ENCODE data around the gene FAAP20.

Gene FAAP20

GRCh38 chr1:2210084-2210653 lies 15.6 kb upstream of the FAAP20 start:
- no peak for DNase-seq (ENCODE audit: low read depth)

GRCh38 chr1:2209400-2210083 lies 15.0 kb upstream of the FAAP20 start:
- DNase-seq (ENCODE audit: low read depth), result no peak

GRCh38 chr1:2208309-2209239 lies 14.0 kb upstream of the FAAP20 start:
- DNase-seq (ENCODE audit: low read depth), result peak; percentile 94

GRCh38 chr1:2206813-2207487 lies 12.4 kb upstream of the FAAP20 start:
- no peak for DNase-seq (ENCODE audit: low read depth)

GRCh38 chr1:2205191-2205952 lies 10.8 kb upstream of the FAAP20 start:
- peak; percentile 92 for DNase-seq (ENCODE audit: low read depth)

GRCh38 chr1:2204415-2205190 lies 10.0 kb upstream of the FAAP20 start:
- DNase-seq (ENCODE audit: low read depth), result peak; percentile 55

GRCh38 chr1:2203671-2204414 lies 9.3 kb upstream of the FAAP20 start:
- no peak for DNase-seq (ENCODE audit: low read depth)

- DNase-seq (ENCODE audit: low read depth), result no peak
These were observed 8.4 kb upstream of the FAAP20 start for GRCh38 chr1:2202843-2203601.

- no peak for DNase-seq (ENCODE audit: low read depth)
These were observed 7.5 kb upstream of the FAAP20 start for GRCh38 chr1:2202008-2202575.

- DNase-seq (ENCODE audit: low read depth), result no peak
These were observed 6.5 kb upstream of the FAAP20 start for GRCh38 chr1:2201062-2201461.

GRCh38 chr1:2200308-2200943 lies 5.9 kb upstream of the FAAP20 start:
- no peak for DNase-seq (ENCODE audit: low read depth)

GRCh38 chr1:2199042-2199810 lies 4.7 kb upstream of the FAAP20 start:
- peak; percentile 80 for DNase-seq (ENCODE audit: low read depth)

- no peak for DNase-seq (ENCODE audit: low read depth)
These were observed 4.0 kb upstream of the FAAP20 start for GRCh38 chr1:2198571-2198970.

- DNase-seq (ENCODE audit: low read depth), result no peak
These were observed 3.2 kb upstream of the FAAP20 start for GRCh38 chr1:2197707-2198165.

- no peak for DNase-seq (ENCODE audit: low read depth)
These were observed 2.5 kb upstream of the FAAP20 start for GRCh38 chr1:2196901-2197638.

- DNase-seq (ENCODE audit: low read depth), result no peak
These were observed 1.2 kb upstream of the FAAP20 start for GRCh38 chr1:2195785-2196184.
